BLaER1 treated with 17β-estradiol and CSF1 and Interleukin-3, amounts not matched to agents 10 nM and 100 nM (cell line): Measurements from ENCODE around the gene ZMAT3.

Experiments
- H3K27ac ChIP-seq, 11 experiments: shearing (Covaris generic); formaldehyde crosslinking; 2 replicates each; pipeline ENCODE4 v1.8.1; 2022
- H3K27me3 ChIP-seq, 11 experiments: shearing (Covaris generic); formaldehyde crosslinking; 2 replicates each; pipeline ENCODE4 v1.8.1; 2022
- H3K36me3 ChIP-seq, 11 experiments: shearing (Covaris generic); formaldehyde crosslinking; 2 replicates each; pipeline ENCODE4 v1.8.1; 2022
- H3K4me1 ChIP-seq, 10 experiments: shearing (Covaris generic); formaldehyde crosslinking; 2 replicates each; pipeline ENCODE4 v1.8.1; 2022
- H3K4me2 ChIP-seq, 11 experiments: shearing (Covaris generic); formaldehyde crosslinking; 2 replicates each; pipeline ENCODE4 v1.8.1; 2022
- H3K4me3 ChIP-seq, 10 experiments: shearing (Covaris generic); formaldehyde crosslinking; 2 replicates each; pipeline ENCODE4 v1.8.1; 2022
- H3K9ac ChIP-seq, 11 experiments: shearing (Covaris generic); formaldehyde crosslinking; 2 replicates each; pipeline ENCODE4 v1.8.1; 2022
- H3K9me3 ChIP-seq, 11 experiments: shearing (Covaris generic); formaldehyde crosslinking; replicated peaks in 1 of 11; 2 replicates each; pipeline ENCODE4 v1.8.1; 2022
- H4K20me1 ChIP-seq, 11 experiments: shearing (Covaris generic); formaldehyde crosslinking; 2 replicates each; pipeline ENCODE4 v1.8.1; 2022
- Cebpa-rat ChIP-seq, 11 experiments: shearing (Covaris generic); IDR thresholded peaks; 2 replicates each; pipeline ENCODE4 v1.8.1; 2022

The ZMAT3 gene

GRCh38 chr3:178971614-178972013 lies 100.0 kb downstream of the ZMAT3 start:
- Histone ChIP-seq H3K4me1 (peaks cover 24 to 29% (median 28%) of the 10 kb centered on the region in 10 experiments), H3K36me3 (peaks cover 0 to 10% (median 0%) of the 10 kb centered on the region in 11 experiments; a peak in 4 of 22 replicates), H4K20me1 (no peaks in the 10 kb centered on the region), H3K4me3 (no peak overlapping the region), H3K9me3 (peaks cover 17 to 20% (median 18%) of the 10 kb centered on the region in 11 experiments), H3K9ac (no peak overlapping the region), H3K27ac (no peak overlapping the region), H3K4me2 (no peak overlapping the region), H3K27me3 (no peaks in the 10 kb centered on the region)
- TF ChIP-seq Cebpa-rat (IDR thresholded peaks at IDR 0.05) = no peak

GRCh38 chr3:178969004-178969700 lies 102.5 kb downstream of the ZMAT3 start:
- peaks cover 11 to 13% (median 12%) of the 10 kb centered on the region in 11 experiments for H3K9me3 ChIP-seq
- peak overlapping the region; percentile 7 to 82 (median 42); a peak in 17 of 22 replicates for H3K4me2 ChIP-seq
- no peaks in the 10 kb centered on the region for H3K27me3 ChIP-seq
- no peaks in the 10 kb centered on the region for H4K20me1 ChIP-seq
- H3K9ac ChIP-seq = no peak overlapping the region
- peaks cover 27 to 40% (median 35%) of the 10 kb centered on the region in 10 experiments for H3K4me1 ChIP-seq
- no peak overlapping the region for H3K4me3 ChIP-seq
- H3K27ac ChIP-seq = no peak overlapping the region
- no peak for TF ChIP-seq Cebpa-rat (IDR thresholded peaks at IDR 0.05)
- H3K36me3 ChIP-seq = peaks cover 0 to 13% (median 0%) of the 10 kb centered on the region in 11 experiments; a peak in 3 of 22 replicates
